HT-29 (cell line): ENCODE results near the gene ACTL7A. TPM values are rescaled to one million over a fixed set of nuclear protein-coding genes. Genes with fewer than 3 reads are reported as not detected.

ENCODE experiments used
- small RNA-seq: library from RNA; depleted of rRNA; stranded (forward); fragments of <200 nt; gene quantifications from one replicate; pipeline ENCODE3, GENCODE V24; 2014
- total RNA-seq: library from RNA; depleted of rRNA; stranded (reverse); fragments of >200 nt; shearing (Covaris generic); gene quantifications from 2 replicates; pipeline ENCODE4 v1.2.3, GENCODE V29; 2014; rRNA removed

The ACTL7A gene
- total RNA-seq, 1 experiment from 2014 or later = not detected

Small RNA genes lying within 50 kb of the gene (small RNA-seq; reads per million reads assigned to genes)
- not detected for gene AL359692.1

Other genes with a start within 250 kb of the ACTL7A start
- not detected in 2 replicates for gene ACTL7B, start 6.3 kb upstream of the ACTL7A start, total RNA-seq
- 14.7 and 24.4 TPM in 2 replicates for gene ELP1, start 71.9 kb downstream of the ACTL7A start, total RNA-seq
- 4.8 and 9.8 TPM in 2 replicates for gene ABITRAM, start 72.1 kb downstream of the ACTL7A start, total RNA-seq
- gene CTNNAL1, start 151.2 kb downstream of the ACTL7A start, total RNA-seq = 24.7 and 26.7 TPM in 2 replicates